H9 (cell line): ENCODE measurements around the gene TCTN3. TPM values are rescaled to one million over a fixed set of nuclear protein-coding genes. Genes with fewer than 3 reads are reported as not detected.

Experiments
- DNase-seq: peaks from one replicate; pipeline ENCODE4 v3.0.0-alpha.2; 2017
- H2AFZ ChIP-seq: one replicate; pipeline ENCODE4 v1.6.1; 2013; ENCODE audit warnings: mild to moderate bottlenecking, low read length, control low read depth, moderate library complexity
- H2AK5ac ChIP-seq: 2 replicates; pipeline ENCODE4 v1.6.1; 2013; ENCODE audit warnings: low read length, control low read depth, mixed read lengths; ENCODE audit not compliant: insufficient read length
- H2BK120ac ChIP-seq: one replicate; pipeline ENCODE4 v1.6.1; 2013; ENCODE audit warnings: low read depth, mild to moderate bottlenecking, low read length, control low read depth, inconsistent platforms; ENCODE audit not compliant: poor library complexity, severe bottlenecking
- H2BK12ac ChIP-seq: 2 replicates; pipeline ENCODE4 v1.6.1; 2013; ENCODE audit warnings: low read length, control low read depth, mixed read lengths, low read depth; ENCODE audit not compliant: insufficient read length
- H2BK15ac ChIP-seq: 2 replicates; pipeline ENCODE4 v1.6.1; 2013; ENCODE audit warnings: low read depth, low read length, control low read depth
- H2BK20ac ChIP-seq: one replicate; pipeline ENCODE4 v1.6.1; 2013; ENCODE audit warnings: low read depth, mild to moderate bottlenecking, low read length, control low read depth, inconsistent platforms; ENCODE audit not compliant: poor library complexity, severe bottlenecking
- H2BK5ac ChIP-seq: 2 replicates; pipeline ENCODE4 v1.6.1; 2013; ENCODE audit warnings: low read length, control low read depth, mixed read lengths; ENCODE audit not compliant: insufficient read length
- H3K14ac ChIP-seq: 2 replicates; pipeline ENCODE4 v1.6.1; 2013; ENCODE audit warnings: low read length, control low read depth; ENCODE audit not compliant: insufficient read depth
- H3K18ac ChIP-seq: 2 replicates; pipeline ENCODE4 v1.6.1; 2013; ENCODE audit warnings: low read depth, mild to moderate bottlenecking, mixed read lengths, low read length, control low read depth; ENCODE audit not compliant: insufficient read length
- H3K23ac ChIP-seq: 2 replicates; pipeline ENCODE4 v1.6.1; 2013; ENCODE audit warnings: low read length, control low read depth, mixed read lengths, low read depth; ENCODE audit not compliant: insufficient read length
- H3K23me2 ChIP-seq: 2 replicates; pipeline ENCODE4 v1.6.1; 2013; ENCODE audit warnings: low read depth, mild to moderate bottlenecking, mixed read lengths, low read length, control low read depth; ENCODE audit not compliant: insufficient read length, poor library complexity, severe bottlenecking
- H3K27ac ChIP-seq: 2 replicates; pipeline ENCODE4 v1.5.1; 2013; ENCODE audit warnings: low read length, control low read depth, mixed read lengths, low read depth; ENCODE audit not compliant: insufficient read length
- H3K27me3 ChIP-seq: 2 replicates; pipeline ENCODE4 v1.6.1; 2013; ENCODE audit warnings: low read length, control low read depth, inconsistent platforms; ENCODE audit not compliant: insufficient read depth
- H3K4ac ChIP-seq: 2 replicates; pipeline ENCODE4 v1.6.1; 2013; ENCODE audit warnings: low read depth, mild to moderate bottlenecking, control low read depth, inconsistent platforms, low read length, moderate library complexity
- H3K4me1 ChIP-seq: 2 replicates; pipeline ENCODE4 v1.6.1; 2013; ENCODE audit warnings: low read length, control low read depth, inconsistent platforms; ENCODE audit not compliant: insufficient read depth
- H3K4me2 ChIP-seq: 2 replicates; pipeline ENCODE4 v1.6.1; 2013; ENCODE audit warnings: low read length, control low read depth, mixed read lengths; ENCODE audit not compliant: insufficient read length, insufficient read depth
- H3K56ac ChIP-seq: 2 replicates; pipeline ENCODE4 v1.6.1; 2013; ENCODE audit warnings: low read depth, mild to moderate bottlenecking, mixed read lengths, low read length, control low read depth; ENCODE audit not compliant: insufficient read length
- H3K79me1 ChIP-seq: 2 replicates; pipeline ENCODE4 v1.6.1; 2013; ENCODE audit warnings: low read depth, mild to moderate bottlenecking, moderate library complexity, low read length, control low read depth, inconsistent platforms; ENCODE audit not compliant: insufficient read depth, poor library complexity, severe bottlenecking
- H3K79me2 ChIP-seq: 2 replicates; pipeline ENCODE4 v1.6.1; 2013; ENCODE audit warnings: low read length, control low read depth, inconsistent platforms; ENCODE audit not compliant: insufficient read depth
- H3K9ac ChIP-seq: 2 replicates; pipeline ENCODE4 v1.6.1; 2013; ENCODE audit warnings: low read length, control low read depth, mixed read lengths; ENCODE audit not compliant: insufficient read length; ENCODE audit errors: extremely low read depth
- H3K9me3 ChIP-seq: one replicate; pipeline ENCODE4 v1.6.1; 2013; ENCODE audit warnings: low read depth, low read length, inconsistent platforms; ENCODE audit not compliant: control insufficient read depth
- H3T11ph ChIP-seq: one replicate; pipeline ENCODE4 v1.6.1; 2013; ENCODE audit warnings: mild to moderate bottlenecking, low read length, control low read depth, inconsistent platforms
- H4K20me1 ChIP-seq: one replicate; pipeline ENCODE4 v1.6.1; 2013; ENCODE audit not compliant: control insufficient read depth, insufficient read length, insufficient read depth
- H4K5ac ChIP-seq: 2 replicates; pipeline ENCODE4 v1.6.1; 2013; ENCODE audit warnings: low read depth, mild to moderate bottlenecking, mixed read lengths, low read length, control low read depth; ENCODE audit not compliant: insufficient read length
- H4K8ac ChIP-seq: replicated peaks from 2 replicates; pipeline ENCODE4 v1.6.1; 2013; ENCODE audit warnings: low read length, control low read depth, mixed read lengths, low read depth; ENCODE audit not compliant: insufficient read length
- H4K91ac ChIP-seq: 2 replicates; pipeline ENCODE4 v1.6.1; 2013; ENCODE audit warnings: low read depth, mild to moderate bottlenecking, moderate library complexity, mixed read lengths, low read length, control low read depth; ENCODE audit not compliant: insufficient read length
- H3K27ac Mint-ChIP-seq, 3 experiments: 2 replicates in 2 of 3; 3 replicates in 1 of 3; pipeline ENCODE4 v1.8.0; 2020 to 2021; ENCODE audit warnings: mixed read lengths in 3 of 3, mild to moderate bottlenecking in 1 of 3, moderate library complexity in 1 of 3
- H3K27me3 Mint-ChIP-seq: 2 replicates; pipeline ENCODE4 v1.8.0; 2021; ENCODE audit warnings: low read depth, mild to moderate bottlenecking, moderate library complexity, mixed read lengths
- H3K36me3 Mint-ChIP-seq, 3 experiments: 2 replicates in 2 of 3; 3 replicates in 1 of 3; pipeline ENCODE4 v1.8.0; 2020 to 2021; ENCODE audit warnings: low read depth in 3 of 3, mixed read lengths in 3 of 3; ENCODE audit not compliant: insufficient read depth in 1 of 3
- H3K4me1 Mint-ChIP-seq, 2 experiments: 2 replicates each; pipeline ENCODE4 v1.8.0; 2020; ENCODE audit warnings: mixed read lengths in 2 of 2
- H3K4me3 Mint-ChIP-seq, 2 experiments: 2 replicates in 1 of 2; 3 replicates in 1 of 2; pipeline ENCODE4 v1.8.0; 2020 to 2021; ENCODE audit warnings: mild to moderate bottlenecking in 2 of 2, mixed read lengths in 2 of 2, moderate library complexity in 1 of 2
- H3K9me3 Mint-ChIP-seq, 2 experiments: 2 replicates in 1 of 2; 3 replicates in 1 of 2; pipeline ENCODE4 v1.8.0; 2020; ENCODE audit warnings: mild to moderate bottlenecking in 2 of 2, mixed read lengths in 2 of 2, moderate library complexity in 1 of 2
- CTCF ChIP-seq: fragments of 200-600 bp; sonication (generic); conservative IDR thresholded peaks from 3 replicates; pipeline ENCODE4 v1.8.0; 2021; ENCODE audit warnings: antibody characterized with exemption, mild to moderate bottlenecking
- WGBS: extraction: QIAGEN DNeasy Blood & Tissue Kit; methylation state at CpG from one replicate; pipeline ENCODE4 v1.1.7; 2013; ENCODE audit warnings: missing lambda C conversion rate, low lambda C conversion rate, mixed read lengths; ENCODE audit not compliant: insufficient read length; ENCODE audit errors: extremely low coverage; 5-methylcytosine and 5-hydroxymethylcytosine counted together
- total RNA-seq: library from RNA; stranded (reverse); gene quantifications from 2 replicates; pipeline ENCODE4 v1.2.1, GENCODE V29; 2021

Gene TCTN3
- total RNA-seq, 1 experiment from 2014 or later, result 37.3 TPM

DNA sequence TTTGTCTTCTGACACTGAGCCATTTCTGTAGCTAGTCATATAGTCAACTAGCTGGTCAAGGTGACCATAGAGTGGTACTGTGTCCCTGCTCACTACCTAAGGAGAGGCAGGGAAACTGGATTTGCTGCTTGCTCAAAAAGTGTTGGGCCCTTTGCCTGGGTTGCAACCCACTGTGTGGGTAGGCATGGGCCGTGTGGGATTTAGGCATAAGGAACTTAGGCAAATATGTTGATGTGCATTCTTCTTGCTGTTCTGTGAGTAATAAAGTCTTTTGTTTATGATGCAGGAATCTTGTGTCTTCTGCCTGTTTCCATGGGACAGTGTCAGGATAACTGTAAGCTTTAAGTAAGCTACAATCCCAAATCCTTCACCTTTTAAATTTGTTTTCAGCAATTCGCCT, 23.1 kb upstream of the TCTN3 start:
- no peak overlapping the region for H2BK5ac ChIP-seq
- no peak for DNase-seq
- no peak overlapping the region for H2AFZ ChIP-seq
- H3T11ph ChIP-seq, result no peak overlapping the region
- Mint-ChIP-seq H3K27me3 (no peaks in the 10 kb centered on the region), H3K4me1 (peaks cover 5 to 9% of the 10 kb centered on the region in 2 experiments), H3K9me3 (no peaks in the 10 kb centered on the region), H3K27ac (no peak overlapping the region), H3K36me3 (no peaks in the 10 kb centered on the region), H3K4me3 (no peak overlapping the region)
- H4K20me1 ChIP-seq, result no peaks in the 10 kb centered on the region
- H3K14ac ChIP-seq, result no peak overlapping the region
- H3K23me2 ChIP-seq, result no peaks in the 10 kb centered on the region
- no peak overlapping the region for H2BK20ac ChIP-seq
- H3K27ac ChIP-seq, result no peak overlapping the region
- no peak overlapping the region for H3K23ac ChIP-seq
- H3K4ac ChIP-seq, result no peak overlapping the region
- no peak overlapping the region for H2BK15ac ChIP-seq
- no peak for TF ChIP-seq CTCF
- no peak overlapping the region for H4K8ac ChIP-seq
- no peak overlapping the region for H3K18ac ChIP-seq
- no peak overlapping the region for H2BK120ac ChIP-seq
- no peaks in the 10 kb centered on the region for H3K79me1 ChIP-seq
- H3K27me3 ChIP-seq, result no peaks in the 10 kb centered on the region
- no peak overlapping the region for H4K91ac ChIP-seq
- H3K9me3 ChIP-seq, result no peaks in the 10 kb centered on the region
- H3K79me2 ChIP-seq, result no peaks in the 10 kb centered on the region
- WGBS, result no CpG with 5 or more reads among the region's 2 CpGs
- H4K5ac ChIP-seq, result no peak overlapping the region
- no peak overlapping the region for H3K56ac ChIP-seq
- no peak overlapping the region for H2BK12ac ChIP-seq
- H3K9ac ChIP-seq, result no peak overlapping the region
- no peak overlapping the region for H2AK5ac ChIP-seq
- H3K4me1 ChIP-seq, result no peaks in the 10 kb centered on the region
- no peak overlapping the region for H3K4me2 ChIP-seq
